Natural killer cell (primary cell): Measurements from ENCODE around the gene GLCCI1. TPM values are rescaled to one million over a fixed set of nuclear protein-coding genes. Genes with fewer than 3 reads are reported as not detected.
A peak's percentile ranks its signal among the peaks of the same experiment; 100 is the strongest.
"Not testable (repeated sequence)": the region's sequence is repeated elsewhere in the genome, so short reads cannot be mapped to it uniquely, and the experiment has no call there.

Experiments used
- ATAC-seq, 3 donors: fragments of 150-1000 bp in 2 of 3; fragments of 200-7000 bp in 1 of 3; cut with Tn5 transposase; 1 replicate in 1 of 3; 2 replicates in 2 of 3; pipeline ENCODE4 v1.10.0; 2021; ENCODE audit warnings: mild to moderate bottlenecking in 2 of 3, moderate library complexity in 2 of 3
- DNase-seq, 2 donors: peaks; one replicate each; pipeline versions ENCODE4 v3.0.0 to v3.0.0-alpha.2; 2013 to 2021; ENCODE audit warnings: mixed read lengths in 1 of 2
- H3K27ac ChIP-seq: one replicate; pipeline ENCODE4 v1.5.1; 2013; ENCODE audit warnings: mild to moderate bottlenecking, low read length
- H3K27me3 ChIP-seq: one replicate; pipeline ENCODE4 v1.6.1; 2013; ENCODE audit warnings: low read length; ENCODE audit not compliant: control insufficient read depth, insufficient read depth
- H3K36me3 ChIP-seq: one replicate; pipeline ENCODE4 v1.6.1; 2013; ENCODE audit warnings: low read length; ENCODE audit not compliant: control insufficient read depth, insufficient read depth
- H3K4me1 ChIP-seq: one replicate; pipeline ENCODE4 v1.6.1; 2013; ENCODE audit warnings: low read length; ENCODE audit not compliant: control insufficient read depth, insufficient read depth
- H3K4me3 ChIP-seq: one replicate; pipeline ENCODE4 v1.5.1; 2013; ENCODE audit warnings: low read length
- H3K9me3 ChIP-seq: one replicate; pipeline ENCODE4 v1.6.1; 2013; ENCODE audit warnings: low read length; ENCODE audit not compliant: control insufficient read depth, insufficient read depth
- H3K27ac Mint-ChIP-seq, 2 donors: one replicate each; pipeline ENCODE4 v1.8.0; 2022; ENCODE audit warnings: mild to moderate bottlenecking in 2 of 2, mixed read lengths in 2 of 2, moderate library complexity in 1 of 2
- H3K27me3 Mint-ChIP-seq, 2 donors: one replicate each; pipeline ENCODE4 v1.8.0; 2022; ENCODE audit warnings: low read depth in 2 of 2, mixed read lengths in 2 of 2
- H3K36me3 Mint-ChIP-seq: one replicate; pipeline ENCODE4 v1.8.0; 2022; ENCODE audit warnings: mixed read lengths
- H3K4me1 Mint-ChIP-seq, 2 donors: one replicate each; pipeline ENCODE4 v1.8.0; 2022; ENCODE audit warnings: mixed read lengths in 2 of 2
- H3K4me3 Mint-ChIP-seq: one replicate; pipeline ENCODE4 v1.8.0; 2022; ENCODE audit warnings: mild to moderate bottlenecking, moderate library complexity, mixed read lengths
- H3K9me3 Mint-ChIP-seq, 2 donors: one replicate each; pipeline ENCODE4 v1.8.0; 2022; ENCODE audit warnings: mixed read lengths in 2 of 2
- CTCF ChIP-seq: fragments of 200-600 bp; IDR thresholded peaks from one replicate; pipeline ENCODE4 v1.8.0; 2022; ENCODE audit warnings: antibody characterized with exemption
- WGBS: methylation state at CpG from one replicate; pipeline ENCODE4 v1.1.7; 2013; ENCODE audit warnings: missing lambda C conversion rate; ENCODE audit not compliant: insufficient coverage; 5-methylcytosine and 5-hydroxymethylcytosine counted together
- intact Hi-C: fragments of 100-400 bp; cut with micrococcal nuclease; formaldehyde crosslinking; loops from one replicate; pipeline ENCODE4 v1.14.2; 2022
- total RNA-seq, 4 donors: library from RNA; stranded (reverse); fragments of 120-200 nt in 1 of 4; gene quantifications; one replicate each; pipeline versions ENCODE4 v1.2.3 to v1.2.4, GENCODE V29; 2013 to 2022

Gene GLCCI1
- total RNA-seq, 3 donors from 2014 or later (not counting 1 experiment from before 2014, with no cell fraction given): 70.5 to 132 (median 79.6) TPM

- Mint-ChIP-seq H3K4me3 (no peak overlapping the region), H3K27me3 (no peaks in the 10 kb centered on the region), H3K4me1 (peaks cover 12 to 15% of the 10 kb centered on the region in 2 donors), H3K36me3 (no peaks in the 10 kb centered on the region), H3K9me3 (no peaks in the 10 kb centered on the region), H3K27ac (peak overlapping the region in 1 of 2 donors; percentile 32)
- TF ChIP-seq CTCF: no peak
- intact Hi-C loops: no loop called here
- no peaks in the 10 kb centered on the region for H3K27me3 ChIP-seq
- no CpG with 5 or more reads among the region's 1 CpG for WGBS
- H3K36me3 ChIP-seq: peaks cover 41% of the 10 kb centered on the region
- H3K27ac ChIP-seq: no peak overlapping the region
- H3K9me3 ChIP-seq: no peaks in the 10 kb centered on the region
- no peaks in the 10 kb centered on the region for H3K4me1 ChIP-seq
- no peak for DNase-seq
- ATAC-seq: no peak
- H3K4me3 ChIP-seq: no peak overlapping the region
These were observed 89.0 kb downstream of the GLCCI1 start for GRCh38 chr7:8057566-8057965.

GRCh38 chr7:8058322-8058721 is 89.7 kb downstream of the GLCCI1 start:
- Histone ChIP-seq H3K27me3 (no peaks in the 10 kb centered on the region), H3K36me3 (peaks cover 41% of the 10 kb centered on the region), H3K9me3 (no peaks in the 10 kb centered on the region), H3K27ac (no peak overlapping the region), H3K4me3 (no peak overlapping the region), H3K4me1 (no peaks in the 10 kb centered on the region)
- TF ChIP-seq CTCF: no peak
- DNase-seq (no peak), ATAC-seq (no peak)
- Mint-ChIP-seq H3K4me3 (no peak overlapping the region), H3K27me3 (no peaks in the 10 kb centered on the region), H3K36me3 (no peaks in the 10 kb centered on the region), H3K9me3 (no peaks in the 10 kb centered on the region), H3K4me1 (peaks cover 14% of the 10 kb centered on the region in 2 donors), H3K27ac (peak overlapping the region in 1 of 2 donors; percentile 32)
- intact Hi-C loops: no loop called here

DNA sequence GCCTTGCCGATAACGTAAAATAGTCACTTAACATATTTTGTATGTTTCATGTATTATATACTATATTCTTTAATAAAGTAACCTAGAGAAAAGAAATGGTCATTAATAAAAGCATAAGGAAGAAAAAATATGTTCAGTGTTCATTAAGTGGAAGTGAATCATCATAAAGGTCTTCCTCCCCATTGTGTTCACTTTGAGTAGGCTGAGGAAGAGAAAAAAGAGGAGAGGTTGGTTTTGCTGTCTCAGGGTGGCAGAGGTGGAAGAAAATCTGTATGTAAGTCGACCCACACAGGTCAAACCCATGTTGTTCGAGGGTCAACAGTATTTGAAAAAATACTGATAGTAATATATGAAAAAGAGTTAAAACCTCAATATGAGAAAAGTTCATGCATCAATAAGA is 90.3 kb downstream of the GLCCI1 start:
- no peak overlapping the region for H3K4me3 ChIP-seq
- no peak for TF ChIP-seq CTCF
- no peaks in the 10 kb centered on the region for H3K27me3 ChIP-seq
- H3K4me1 ChIP-seq: peaks cover 4% of the 10 kb centered on the region
- Mint-ChIP-seq H3K4me3 (no peak overlapping the region), H3K36me3 (no peaks in the 10 kb centered on the region), H3K9me3 (no peaks in the 10 kb centered on the region), H3K27me3 (no peaks in the 10 kb centered on the region), H3K4me1 (peaks cover 17 to 19% of the 10 kb centered on the region in 2 donors), H3K27ac (no peak overlapping the region)
- WGBS: 96% methylated on average over 2 of the region's 4 CpGs
- H3K36me3 ChIP-seq: peaks cover 41% of the 10 kb centered on the region
- DNase-seq: no peak
- intact Hi-C loops: no loop called here
- no peak overlapping the region for H3K27ac ChIP-seq
- ATAC-seq: no peak
- H3K9me3 ChIP-seq: no peaks in the 10 kb centered on the region

DNA sequence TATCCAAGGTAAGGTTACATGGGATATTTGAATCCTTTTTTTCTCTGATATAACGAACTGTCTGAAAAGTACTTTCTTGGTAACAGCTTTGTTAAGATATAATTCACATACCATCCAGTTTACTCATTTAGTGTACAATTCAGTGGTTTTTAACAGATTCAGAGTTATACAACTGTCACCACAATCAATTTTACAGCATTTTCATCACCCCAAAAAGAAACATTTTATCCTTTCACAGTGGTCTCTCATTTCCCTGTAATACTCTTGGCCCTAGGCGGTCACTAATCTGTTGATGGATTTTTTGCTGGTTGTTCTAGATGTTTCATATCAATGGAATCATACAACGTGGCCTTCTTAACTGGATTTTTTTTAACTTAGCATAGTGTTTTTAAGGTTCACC is 91.6 kb downstream of the GLCCI1 start:
- no peak for DNase-seq
- 100% methylated on average over 1 of the region's 3 CpGs for WGBS
- peaks cover under 1% of the 10 kb centered on the region for H3K36me3 Mint-ChIP-seq
- Histone ChIP-seq H3K4me3 (no peak overlapping the region), H3K27me3 (no peaks in the 10 kb centered on the region), H3K36me3 (peaks cover 41% of the 10 kb centered on the region), H3K4me1 (peaks cover 4% of the 10 kb centered on the region), H3K27ac (no peak overlapping the region), H3K9me3 (no peaks in the 10 kb centered on the region)
- H3K4me3 Mint-ChIP-seq: no peak overlapping the region
- H3K4me1 Mint-ChIP-seq: peaks cover 28% of the 10 kb centered on the region in 2 donors
- no peak for ATAC-seq
- peak overlapping the region in 1 of 2 donors; percentile 45 for H3K27ac Mint-ChIP-seq
- H3K9me3 Mint-ChIP-seq: no peaks in the 10 kb centered on the region
- no peaks in the 10 kb centered on the region for H3K27me3 Mint-ChIP-seq
- no peak for TF ChIP-seq CTCF
- intact Hi-C loops: no loop called here

DNA sequence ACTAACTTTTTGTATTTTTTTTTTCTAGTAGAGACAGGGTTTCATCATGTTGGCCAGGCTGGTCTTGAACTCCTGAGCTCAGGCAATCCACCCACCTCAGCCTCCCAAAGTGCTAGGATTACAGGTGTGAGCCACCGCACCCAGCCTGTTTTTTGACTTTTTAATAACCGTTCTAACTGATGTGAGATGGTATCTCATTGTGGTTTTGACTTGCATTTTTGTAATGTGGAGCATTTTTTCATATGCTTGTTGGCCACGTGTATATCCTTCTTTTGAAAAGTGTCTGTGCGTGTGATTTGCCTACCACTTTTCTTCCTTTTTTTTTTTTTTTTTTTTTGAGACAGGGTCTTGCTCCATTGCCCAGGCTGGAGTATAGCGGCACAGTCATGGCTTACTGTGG is 94.7 kb downstream of the GLCCI1 start:
- H3K36me3 Mint-ChIP-seq, H3K27me3 ChIP-seq, H3K4me1 ChIP-seq, H3K4me3 Mint-ChIP-seq, H3K9me3 ChIP-seq, H3K4me3 ChIP-seq, H3K9me3 Mint-ChIP-seq, H3K27me3 Mint-ChIP-seq, intact Hi-C loops, H3K27ac ChIP-seq, DNase-seq, ATAC-seq: not testable (repeated sequence)
- WGBS: 59% methylated on average over 4 of the region's 5 CpGs
- Mint-ChIP-seq H3K27ac (peak overlapping the region; percentile 56 to 77), H3K4me1 (peaks cover 53 to 58% of the 10 kb centered on the region in 2 donors)
- H3K36me3 ChIP-seq: peaks cover 22% of the 10 kb centered on the region
